Vagina (tissue), 2 donors: ENCODE measurements around the gene VTCN1.

Source experiments
- CTCF ChIP-seq, 3 experiments: fragments of 450-650 bp in 2 of 3; fragments of 200-600 bp in 1 of 3; sonication (generic) in 1 of 3; IDR thresholded peaks; one replicate each; pipeline ENCODE4 v1.5.1; 2017 to 2019; ENCODE audit warnings: antibody characterized with exemption in 3 of 3, mild to moderate bottlenecking in 2 of 3, moderate library complexity in 2 of 3
- POLR2A ChIP-seq, 2 donors: fragments of 450-650 bp; IDR thresholded peaks; one replicate each; pipeline ENCODE4 v1.6.1; 2017; ENCODE audit warnings: antibody characterized with exemption in 2 of 2, mild to moderate bottlenecking in 2 of 2, moderate library complexity in 2 of 2
- POLR2AphosphoS5 ChIP-seq, 2 donors: sonication (generic); formaldehyde crosslinking; IDR thresholded peaks; one replicate each; pipeline ENCODE4 v1.9.0; 2017; ENCODE audit warnings: antibody characterized with exemption in 2 of 2, mild to moderate bottlenecking in 2 of 2, low read depth in 1 of 2; ENCODE audit not compliant: insufficient read depth in 1 of 2

GRCh38 chr1:117244971-117245370 lies 34.2 kb upstream of the VTCN1 start:
- no peak for TF ChIP-seq CTCF (IDR thresholded peaks at IDR 0.05)
- no peak for TF ChIP-seq POLR2A (IDR thresholded peaks at IDR 0.05)
- TF ChIP-seq POLR2AphosphoS5 (IDR thresholded peaks at IDR 0.05; ENCODE audit: insufficient read depth in 1 of 2, low read depth in 1 of 2), result no peak
